Stimulated activated naive CD8-positive, alpha-beta T cell treated with anti-CD3 and anti-CD28 coated beads, Interleukin-15, Interleukin-2, amounts not matched to agents 100 ng/mL and 50 ng/mL, for 24 hours (primary cell): Measurements from ENCODE around the gene NAGPA.

Experiments
- H3K27ac Mint-ChIP-seq: one replicate; pipeline ENCODE4 v1.8.0; 2021; ENCODE audit warnings: mild to moderate bottlenecking, mixed read lengths
- H3K27me3 Mint-ChIP-seq: one replicate; pipeline ENCODE4 v1.8.0; 2021; ENCODE audit warnings: mixed read lengths
- H3K36me3 Mint-ChIP-seq: one replicate; pipeline ENCODE4 v1.8.0; 2021; ENCODE audit warnings: low read depth, mixed read lengths
- H3K4me1 Mint-ChIP-seq: one replicate; pipeline ENCODE4 v1.8.0; 2021; ENCODE audit warnings: low read depth, mixed read lengths
- H3K4me3 Mint-ChIP-seq: one replicate; pipeline ENCODE4 v1.8.0; 2021; ENCODE audit warnings: mild to moderate bottlenecking, mixed read lengths
- H3K9me3 Mint-ChIP-seq: one replicate; pipeline ENCODE4 v1.8.0; 2021; ENCODE audit warnings: mixed read lengths

The NAGPA gene

GRCh38 chr16:5069048-5069447, 35.3 kb upstream of the NAGPA start:
- Mint-ChIP-seq H3K36me3 (peaks cover 4% of the 10 kb centered on the region), H3K4me3 (no peak overlapping the region), H3K27me3 (no peaks in the 10 kb centered on the region), H3K4me1 (peaks cover 26% of the 10 kb centered on the region), H3K27ac (no peak overlapping the region), H3K9me3 (no peaks in the 10 kb centered on the region)

- H3K27me3 Mint-ChIP-seq: no peaks in the 10 kb centered on the region
- H3K4me1 Mint-ChIP-seq: peaks cover 7% of the 10 kb centered on the region
- H3K9me3 Mint-ChIP-seq: no peaks in the 10 kb centered on the region
- no peak overlapping the region for H3K4me3 Mint-ChIP-seq
- H3K36me3 Mint-ChIP-seq: no peaks in the 10 kb centered on the region
- no peak overlapping the region for H3K27ac Mint-ChIP-seq
These were observed 32.8 kb upstream of the NAGPA start for GRCh38 chr16:5066511-5066910.

GRCh38 chr16:5065813-5066212, 32.1 kb upstream of the NAGPA start, which contains the start of gene C16orf89:
C16orf89 (minus strand) TSS chr16:5065956; CDS start chr16:5065908, 48 bp downstream.
- Mint-ChIP-seq H3K27me3 (no peaks in the 10 kb centered on the region), H3K4me3 (no peak within 1 kb of the TSS), H3K9me3 (no peaks in the 10 kb centered on the region)

GRCh38 chr16:5065326-5065725, 31.6 kb upstream of the NAGPA start:
- Mint-ChIP-seq H3K36me3 (no peaks in the 10 kb centered on the region), H3K4me3 (no peak overlapping the region), H3K27me3 (no peaks in the 10 kb centered on the region), H3K4me1 (no peaks in the 10 kb centered on the region), H3K9me3 (no peaks in the 10 kb centered on the region), H3K27ac (no peak overlapping the region)

More at GRCh38 chr16:5065813-5066212, 32.1 kb upstream of the NAGPA start, which contains the start of gene C16orf89:
- Mint-ChIP-seq H3K27ac (no peak within 1 kb of the TSS), H3K36me3 (no peaks in the 10 kb centered on the region), H3K4me1 (peaks cover under 1% of the 10 kb centered on the region)

GRCh38 chr16:5064915-5065314, 31.2 kb upstream of the NAGPA start:
- Mint-ChIP-seq H3K4me1 (no peaks in the 10 kb centered on the region), H3K27me3 (no peaks in the 10 kb centered on the region), H3K36me3 (no peaks in the 10 kb centered on the region), H3K4me3 (no peak overlapping the region), H3K27ac (no peak overlapping the region), H3K9me3 (no peaks in the 10 kb centered on the region)

- Mint-ChIP-seq H3K36me3 (no peaks in the 10 kb centered on the region), H3K9me3 (no peaks in the 10 kb centered on the region), H3K27me3 (no peaks in the 10 kb centered on the region), H3K4me1 (no peaks in the 10 kb centered on the region), H3K27ac (no peak overlapping the region), H3K4me3 (no peak overlapping the region)
These were observed 29.3 kb upstream of the NAGPA start for GRCh38 chr16:5062790-5063765.

- Mint-ChIP-seq H3K4me1 (no peaks in the 10 kb centered on the region), H3K4me3 (no peak overlapping the region), H3K36me3 (no peaks in the 10 kb centered on the region), H3K27ac (no peak overlapping the region), H3K9me3 (no peaks in the 10 kb centered on the region), H3K27me3 (no peaks in the 10 kb centered on the region)
These were observed 28.3 kb upstream of the NAGPA start for GRCh38 chr16:5062051-5062450.

- no peaks in the 10 kb centered on the region for H3K4me1 Mint-ChIP-seq
- H3K36me3 Mint-ChIP-seq: no peaks in the 10 kb centered on the region
- H3K4me3 Mint-ChIP-seq: no peak overlapping the region
- no peaks in the 10 kb centered on the region for H3K27me3 Mint-ChIP-seq
- no peaks in the 10 kb centered on the region for H3K9me3 Mint-ChIP-seq
- H3K27ac Mint-ChIP-seq: no peak overlapping the region
These were observed 26.4 kb upstream of the NAGPA start for GRCh38 chr16:5060073-5060641.

GRCh38 chr16:5059386-5060072, 25.8 kb upstream of the NAGPA start:
- H3K4me1 Mint-ChIP-seq: no peaks in the 10 kb centered on the region
- H3K36me3 Mint-ChIP-seq: no peaks in the 10 kb centered on the region
- H3K27me3 Mint-ChIP-seq: no peaks in the 10 kb centered on the region
- no peak overlapping the region for H3K27ac Mint-ChIP-seq
- H3K4me3 Mint-ChIP-seq: no peak overlapping the region
- no peaks in the 10 kb centered on the region for H3K9me3 Mint-ChIP-seq

GRCh38 chr16:5058476-5058875, 24.7 kb upstream of the NAGPA start:
- Mint-ChIP-seq H3K9me3 (no peaks in the 10 kb centered on the region), H3K27ac (no peak overlapping the region), H3K27me3 (no peaks in the 10 kb centered on the region), H3K36me3 (no peaks in the 10 kb centered on the region), H3K4me1 (no peaks in the 10 kb centered on the region), H3K4me3 (no peak overlapping the region)

- Mint-ChIP-seq H3K9me3 (no peaks in the 10 kb centered on the region), H3K4me1 (no peaks in the 10 kb centered on the region), H3K27me3 (no peaks in the 10 kb centered on the region), H3K36me3 (no peaks in the 10 kb centered on the region), H3K27ac (no peak overlapping the region), H3K4me3 (no peak overlapping the region)
These were observed 22.6 kb upstream of the NAGPA start for GRCh38 chr16:5056352-5056751.

GRCh38 chr16:5054876-5055865, 21.4 kb upstream of the NAGPA start:
- Mint-ChIP-seq H3K4me3 (no peak overlapping the region), H3K9me3 (no peaks in the 10 kb centered on the region), H3K27ac (no peak overlapping the region), H3K36me3 (no peaks in the 10 kb centered on the region), H3K27me3 (no peaks in the 10 kb centered on the region), H3K4me1 (no peaks in the 10 kb centered on the region)

- no peak overlapping the region for H3K4me3 Mint-ChIP-seq
- H3K9me3 Mint-ChIP-seq: peaks cover 6% of the 10 kb centered on the region
- H3K27ac Mint-ChIP-seq: no peak overlapping the region
- no peaks in the 10 kb centered on the region for H3K4me1 Mint-ChIP-seq
- H3K36me3 Mint-ChIP-seq: no peaks in the 10 kb centered on the region
- peaks cover 4% of the 10 kb centered on the region for H3K27me3 Mint-ChIP-seq
These were observed 13.2 kb upstream of the NAGPA start for GRCh38 chr16:5046914-5047313.

GRCh38 chr16:5045499-5046115, 11.9 kb upstream of the NAGPA start:
- no peak overlapping the region for H3K27ac Mint-ChIP-seq
- no peaks in the 10 kb centered on the region for H3K4me1 Mint-ChIP-seq
- no peak overlapping the region for H3K4me3 Mint-ChIP-seq
- H3K9me3 Mint-ChIP-seq: peaks cover 6% of the 10 kb centered on the region
- no peaks in the 10 kb centered on the region for H3K36me3 Mint-ChIP-seq
- H3K27me3 Mint-ChIP-seq: peaks cover 4% of the 10 kb centered on the region
